ENCODE results near the gene CLEC18C. TPM values are rescaled to one million over a fixed set of nuclear protein-coding genes. Genes with fewer than 3 reads are reported as not detected.
"Not testable (repeated sequence)": the region's sequence is repeated elsewhere in the genome, so short reads cannot be mapped to it uniquely, and the experiment has no call there.

The CLEC18C gene
- polyA plus RNA-seq, 4 donors = 0.70 to 72.2 (median 38.3) TPM

DNA sequence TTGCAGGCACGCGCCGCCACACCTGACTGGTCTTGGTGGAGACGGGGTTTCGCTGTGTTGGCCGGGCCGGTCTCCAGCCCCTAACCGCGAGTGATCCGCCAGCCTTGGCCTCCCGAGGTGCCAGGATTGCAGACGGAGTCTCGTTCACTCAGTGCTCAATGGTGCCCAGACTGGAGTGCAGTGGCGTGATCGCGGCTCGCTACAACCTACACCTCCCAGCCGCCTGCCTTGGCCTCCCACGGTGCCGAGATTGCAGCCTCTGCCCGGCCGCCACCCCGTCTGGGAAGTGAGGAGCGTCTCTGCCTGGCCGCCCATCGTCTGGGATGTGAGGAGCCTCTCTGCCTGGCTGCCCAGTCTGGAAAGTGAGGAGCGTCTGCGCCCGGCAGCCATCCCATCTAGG is 30.4 kb downstream of the CLEC18C start:
- DNase-seq (ENCODE audit: low read depth in 4 of 4, low spot score in 3 of 4) = not testable (repeated sequence)

GRCh38 chr16:70204668-70205405 is 31.2 kb downstream of the CLEC18C start:
- DNase-seq (ENCODE audit: low read depth in 4 of 4, low spot score in 3 of 4) = not testable (repeated sequence)

DNA sequence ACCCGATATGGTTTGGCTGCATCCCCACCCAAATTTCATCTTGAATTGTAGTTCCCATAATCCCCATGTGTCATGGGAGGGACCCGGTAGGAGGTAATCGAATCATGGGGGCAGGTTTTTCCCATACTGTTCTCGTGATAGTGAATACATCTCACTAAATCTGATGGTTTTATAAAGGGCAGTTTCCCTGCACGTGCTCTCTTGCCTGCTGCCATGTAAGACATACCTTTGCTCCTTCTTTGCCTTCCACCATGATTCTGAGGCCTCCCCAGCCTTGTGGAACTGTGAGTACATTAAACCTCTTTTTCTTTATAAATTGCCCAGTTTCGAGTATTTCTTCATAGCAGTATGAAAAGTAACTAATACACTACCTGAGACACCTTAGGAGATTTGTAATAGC is 32.8 kb downstream of the CLEC18C start:
- DNase-seq (ENCODE audit: low read depth in 4 of 4, low spot score in 3 of 4) = not testable (repeated sequence)

DNA sequence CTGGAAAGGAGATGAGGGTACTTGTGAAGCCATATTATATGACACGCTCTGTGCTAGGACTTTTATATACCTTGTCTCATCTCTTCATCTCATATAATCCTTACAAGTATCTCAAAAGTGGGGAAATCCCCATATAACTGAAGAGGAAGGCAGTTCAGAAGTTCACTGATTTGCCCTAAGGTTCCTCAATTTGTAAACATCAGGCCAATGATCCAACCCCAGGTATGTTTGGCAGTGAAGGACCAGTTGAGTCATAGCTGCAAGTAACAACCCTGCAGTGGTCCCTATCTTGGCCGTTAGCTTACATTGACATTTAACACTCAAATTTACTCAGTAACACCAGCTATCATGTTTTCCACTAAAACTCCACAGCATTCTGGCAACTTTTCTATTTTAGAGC is 45.0 kb downstream of the CLEC18C start:
- DNase-seq (ENCODE audit: low read depth in 4 of 4, low spot score in 3 of 4) = not testable (repeated sequence)

- DNase-seq (ENCODE audit: low read depth in 4 of 4, low spot score in 3 of 4) = not testable (repeated sequence)
Measured at GRCh38 chr16:70222574-70222973, 49.0 kb downstream of the CLEC18C start.

- not testable (repeated sequence) for DNase-seq (ENCODE audit: low read depth in 4 of 4, low spot score in 3 of 4)
Measured at GRCh38 chr16:70223216-70223615, 49.6 kb downstream of the CLEC18C start.

DNA sequence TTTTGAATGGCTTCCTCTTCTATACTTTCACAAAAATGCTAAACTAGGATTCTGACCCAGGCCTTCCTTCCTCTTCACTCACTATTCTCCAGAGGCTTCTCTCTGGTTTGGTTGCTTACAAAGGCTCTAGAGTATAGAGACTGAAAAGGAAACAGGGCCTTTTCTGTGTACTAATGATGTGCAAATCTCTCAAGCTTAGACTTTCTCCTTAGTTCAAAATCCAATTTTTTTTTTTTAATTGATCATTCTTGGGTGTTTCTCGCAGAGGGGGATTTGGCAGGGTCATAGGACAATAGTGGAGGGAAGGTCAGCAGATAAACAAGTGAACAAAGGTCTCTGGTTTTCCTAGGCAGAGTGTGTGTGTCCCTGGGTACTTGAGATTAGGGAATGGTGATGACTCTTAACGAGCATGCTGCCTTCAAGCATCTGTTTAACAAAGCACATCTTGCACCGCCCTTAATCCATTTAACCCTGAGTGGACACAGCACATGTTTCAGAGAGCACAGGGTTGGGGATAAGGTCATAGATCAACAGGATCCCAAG is 50.5 kb downstream of the CLEC18C start:
- DNase-seq (ENCODE audit: low read depth in 4 of 4, low spot score in 3 of 4) = not testable (repeated sequence)

DNA sequence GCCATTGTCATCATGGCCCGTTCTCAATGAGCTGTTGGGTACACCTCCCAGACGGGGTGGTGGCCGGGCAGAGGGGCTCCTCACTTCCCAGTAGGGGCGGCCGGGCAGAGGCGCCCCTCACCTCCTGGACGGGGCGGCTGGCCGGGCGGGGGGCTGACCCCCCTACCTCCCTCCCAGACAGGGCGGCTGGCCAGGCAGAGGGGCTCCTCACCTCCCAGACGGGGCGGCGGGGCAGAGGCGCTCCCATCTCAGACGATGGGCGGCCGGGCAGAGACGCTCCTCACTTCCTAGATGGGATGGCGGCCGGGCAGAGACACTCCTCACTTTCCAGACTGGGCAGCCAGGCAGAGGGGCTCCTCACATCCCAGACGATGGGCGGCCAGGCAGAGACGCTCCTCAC is 51.1 kb downstream of the CLEC18C start:
- not testable (repeated sequence) for DNase-seq (ENCODE audit: low read depth in 4 of 4, low spot score in 3 of 4)

DNA sequence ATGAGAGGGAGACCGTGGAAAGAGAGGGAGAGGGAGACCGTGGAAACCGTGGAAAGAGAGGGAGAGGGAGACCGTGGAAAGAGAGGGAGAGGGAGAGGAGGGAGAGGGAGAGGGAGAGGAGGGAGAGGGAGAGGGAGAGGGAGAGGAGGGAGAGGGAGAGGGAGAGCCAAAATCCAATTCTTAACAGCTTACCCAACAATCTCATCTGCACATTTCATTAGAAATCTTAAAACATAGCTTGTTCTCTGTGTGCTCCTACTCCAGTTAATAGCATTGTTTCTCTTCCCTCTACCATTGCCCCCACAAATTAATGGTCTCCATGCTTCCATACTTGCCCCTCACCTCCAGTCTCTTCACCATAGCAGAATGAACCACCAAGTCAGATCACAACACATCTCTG is 51.8 kb downstream of the CLEC18C start:
- DNase-seq (ENCODE audit: low read depth in 4 of 4, low spot score in 3 of 4) = not testable (repeated sequence)

- DNase-seq (ENCODE audit: low read depth in 4 of 4, low spot score in 3 of 4) = not testable (repeated sequence)
Measured at GRCh38 chr16:70226024-70226423, 52.4 kb downstream of the CLEC18C start.

GRCh38 chr16:70231831-70232230 is 58.2 kb downstream of the CLEC18C start:
- DNase-seq (ENCODE audit: low read depth in 4 of 4, low spot score in 3 of 4) = not testable (repeated sequence)

Other genes starting within 250 kb of the CLEC18C start
- 10 to 100 TPM in 3 of 4 donors, 1 to 10 TPM in 1; 1.1 to 83.1 (median 54.8) TPM for gene CLEC18A, start 222.5 kb upstream of the CLEC18C start, polyA plus RNA-seq (ENCODE audit: insufficient read length in 4 of 4)
- gene PDPR, start 59.5 kb upstream of the CLEC18C start, polyA plus RNA-seq (ENCODE audit: insufficient read length in 4 of 4) = 10 to 100 TPM; 29.4 to 44.1 (median 34.9) TPM
- 10 to 100 TPM; 13.5 to 17.9 (median 15.4) TPM for gene EXOSC6, start 78.2 kb downstream of the CLEC18C start, polyA plus RNA-seq (ENCODE audit: insufficient read length in 4 of 4)
- gene AARS1, start 115.7 kb downstream of the CLEC18C start, polyA plus RNA-seq (ENCODE audit: insufficient read length in 4 of 4) = 10 to 100 TPM; 78.2 to 86.3 (median 85.5) TPM
- gene DDX19B, start 125.4 kb downstream of the CLEC18C start, polyA plus RNA-seq (ENCODE audit: insufficient read length in 4 of 4) = 10 to 100 TPM; 31.4 to 41.6 (median 38.9) TPM
- gene DDX19A, start 173.1 kb downstream of the CLEC18C start, polyA plus RNA-seq (ENCODE audit: insufficient read length in 4 of 4) = 10 to 100 TPM; 46.3 to 55.6 (median 52.3) TPM